ENCODE results near the gene COA1.

- no peak for TF ChIP-seq CTCF (IDR thresholded peaks at IDR 0.05)
- no peak for TF ChIP-seq EP300 (IDR thresholded peaks at IDR 0.05; ENCODE audit: low read depth)
- no peak for TF ChIP-seq POLR2AphosphoS5 (IDR thresholded peaks at IDR 0.05)
Observed at GRCh38 chr7:43729924-43730248, 563 bp upstream of the COA1 start.
